BLaER1 (cell line): ENCODE data around the gene CTNNBL1.

ENCODE experiments used
- H3K27ac ChIP-seq: shearing (Covaris generic); formaldehyde crosslinking; 2 replicates; pipeline ENCODE4 v1.8.1; 2022
- H3K27me3 ChIP-seq: shearing (Covaris generic); formaldehyde crosslinking; 2 replicates; pipeline ENCODE4 v1.8.1; 2022
- H3K36me3 ChIP-seq: shearing (Covaris generic); formaldehyde crosslinking; 2 replicates; pipeline ENCODE4 v1.8.1; 2022
- H3K4me1 ChIP-seq: shearing (Covaris generic); formaldehyde crosslinking; 2 replicates; pipeline ENCODE4 v1.8.1; 2022
- H3K4me2 ChIP-seq: shearing (Covaris generic); formaldehyde crosslinking; 2 replicates; pipeline ENCODE4 v1.8.1; 2022
- H3K4me3 ChIP-seq: shearing (Covaris generic); formaldehyde crosslinking; 2 replicates; pipeline ENCODE4 v1.8.1; 2022
- H3K9ac ChIP-seq: shearing (Covaris generic); formaldehyde crosslinking; 2 replicates; pipeline ENCODE4 v1.8.1; 2022
- H3K9me3 ChIP-seq: shearing (Covaris generic); formaldehyde crosslinking; 2 replicates; pipeline ENCODE4 v1.8.1; 2022
- H4K20me1 ChIP-seq: shearing (Covaris generic); formaldehyde crosslinking; 2 replicates; pipeline ENCODE4 v1.8.1; 2022
- Cebpa-rat ChIP-seq: shearing (Covaris generic); IDR thresholded peaks from 2 replicates; pipeline ENCODE4 v1.8.1; 2022

CTNNBL1 gene

GRCh38 chr20:37856932-37857660 lies 163.3 kb downstream of the CTNNBL1 start:
- Histone ChIP-seq H3K4me1 (no peaks in the 10 kb centered on the region), H3K27me3 (no peaks in the 10 kb centered on the region), H3K36me3 (peaks cover 94% of the 10 kb centered on the region), H3K4me3 (no peak overlapping the region), H3K4me2 (no peak overlapping the region), H3K9ac (no peak overlapping the region), H3K27ac (no peak overlapping the region), H4K20me1 (no peaks in the 10 kb centered on the region), H3K9me3 (no peaks in the 10 kb centered on the region)
- no peak for TF ChIP-seq Cebpa-rat

- H3K4me1 ChIP-seq = no peaks in the 10 kb centered on the region
- no peak overlapping the region for H3K9ac ChIP-seq
- no peak overlapping the region for H3K27ac ChIP-seq
- no peak overlapping the region for H3K4me3 ChIP-seq
- H4K20me1 ChIP-seq = no peaks in the 10 kb centered on the region
- TF ChIP-seq Cebpa-rat = no peak
- no peak overlapping the region for H3K4me2 ChIP-seq
- peaks cover 91% of the 10 kb centered on the region for H3K36me3 ChIP-seq
- no peaks in the 10 kb centered on the region for H3K27me3 ChIP-seq
- no peaks in the 10 kb centered on the region for H3K9me3 ChIP-seq
Measured at GRCh38 chr20:37859406-37860171, 165.8 kb downstream of the CTNNBL1 start.

GRCh38 chr20:37863289-37863688 lies 169.5 kb downstream of the CTNNBL1 start:
- H4K20me1 ChIP-seq = no peaks in the 10 kb centered on the region
- H3K9me3 ChIP-seq = no peaks in the 10 kb centered on the region
- H3K27ac ChIP-seq = no peak overlapping the region
- no peak overlapping the region for H3K4me2 ChIP-seq
- no peaks in the 10 kb centered on the region for H3K4me1 ChIP-seq
- TF ChIP-seq Cebpa-rat = no peak
- H3K27me3 ChIP-seq = no peaks in the 10 kb centered on the region
- peaks cover 89% of the 10 kb centered on the region for H3K36me3 ChIP-seq
- no peak overlapping the region for H3K9ac ChIP-seq
- H3K4me3 ChIP-seq = no peak overlapping the region

GRCh38 chr20:37864298-37864697 lies 170.5 kb downstream of the CTNNBL1 start:
- Histone ChIP-seq H3K9me3 (no peaks in the 10 kb centered on the region), H3K27me3 (no peaks in the 10 kb centered on the region), H3K4me1 (no peaks in the 10 kb centered on the region), H3K27ac (no peak overlapping the region), H3K4me3 (no peak overlapping the region), H3K36me3 (peaks cover 88% of the 10 kb centered on the region), H3K9ac (no peak overlapping the region), H4K20me1 (no peaks in the 10 kb centered on the region), H3K4me2 (no peak overlapping the region)
- TF ChIP-seq Cebpa-rat = no peak

GRCh38 chr20:37866051-37866450 lies 172.2 kb downstream of the CTNNBL1 start:
- TF ChIP-seq Cebpa-rat = no peak
- Histone ChIP-seq H3K36me3 (peaks cover 89% of the 10 kb centered on the region), H3K4me3 (no peak overlapping the region), H3K27ac (no peak overlapping the region), H3K9ac (no peak overlapping the region), H3K4me2 (no peak overlapping the region), H3K4me1 (no peaks in the 10 kb centered on the region), H3K27me3 (no peaks in the 10 kb centered on the region), H3K9me3 (no peaks in the 10 kb centered on the region), H4K20me1 (no peaks in the 10 kb centered on the region)

GRCh38 chr20:37867289-37868195 lies 173.7 kb downstream of the CTNNBL1 start:
- no peak overlapping the region for H3K27ac ChIP-seq
- no peak overlapping the region for H3K4me3 ChIP-seq
- no peak overlapping the region for H3K9ac ChIP-seq
- H3K4me1 ChIP-seq = no peaks in the 10 kb centered on the region
- TF ChIP-seq Cebpa-rat = no peak
- no peaks in the 10 kb centered on the region for H3K27me3 ChIP-seq
- H3K4me2 ChIP-seq = no peak overlapping the region
- peaks cover 89% of the 10 kb centered on the region for H3K36me3 ChIP-seq
- no peaks in the 10 kb centered on the region for H4K20me1 ChIP-seq
- H3K9me3 ChIP-seq = no peaks in the 10 kb centered on the region

GRCh38 chr20:37868851-37869333 lies 175.1 kb downstream of the CTNNBL1 start:
- H3K4me2 ChIP-seq = no peak overlapping the region
- peaks cover 89% of the 10 kb centered on the region for H3K36me3 ChIP-seq
- TF ChIP-seq Cebpa-rat = no peak
- H4K20me1 ChIP-seq = no peaks in the 10 kb centered on the region
- no peak overlapping the region for H3K27ac ChIP-seq
- no peaks in the 10 kb centered on the region for H3K9me3 ChIP-seq
- H3K4me1 ChIP-seq = no peaks in the 10 kb centered on the region
- no peak overlapping the region for H3K9ac ChIP-seq
- no peaks in the 10 kb centered on the region for H3K27me3 ChIP-seq
- H3K4me3 ChIP-seq = no peak overlapping the region

GRCh38 chr20:37869334-37869861 lies 175.6 kb downstream of the CTNNBL1 start:
- H3K4me1 ChIP-seq = no peaks in the 10 kb centered on the region
- H3K9ac ChIP-seq = no peak overlapping the region
- H4K20me1 ChIP-seq = no peaks in the 10 kb centered on the region
- no peak overlapping the region for H3K4me2 ChIP-seq
- no peak for TF ChIP-seq Cebpa-rat
- H3K4me3 ChIP-seq = no peak overlapping the region
- H3K36me3 ChIP-seq = peaks cover 92% of the 10 kb centered on the region
- H3K27me3 ChIP-seq = no peaks in the 10 kb centered on the region
- no peak overlapping the region for H3K27ac ChIP-seq
- no peaks in the 10 kb centered on the region for H3K9me3 ChIP-seq

- H3K36me3 ChIP-seq = peaks cover 90% of the 10 kb centered on the region
- no peak for TF ChIP-seq Cebpa-rat
Measured at GRCh38 chr20:37870294-37870693, 176.5 kb downstream of the CTNNBL1 start.

More at GRCh38 chr20:37870294-37870693, 176.5 kb downstream of the CTNNBL1 start:
- Histone ChIP-seq H4K20me1 (peaks cover 5% of the 10 kb centered on the region; the same call in 1 of the 2 replicates), H3K4me1 (no peaks in the 10 kb centered on the region), H3K27ac (no peak overlapping the region), H3K4me3 (no peak overlapping the region), H3K9me3 (no peaks in the 10 kb centered on the region), H3K4me2 (no peak overlapping the region), H3K27me3 (no peaks in the 10 kb centered on the region), H3K9ac (no peak overlapping the region)
